IMR-90 (cell line): ENCODE results near the gene ATP2C2. TPM values are rescaled to one million over a fixed set of nuclear protein-coding genes. Genes with fewer than 3 reads are reported as not detected.

ENCODE experiments used
- ATAC-seq: fragments of 200-7000 bp; cut with Tn5 transposase; 2 replicates; pipeline ENCODE4 v1.9.1; 2020; ENCODE audit warnings: low read depth, mild to moderate bottlenecking, moderate library complexity
- BruUV-seq: library from RNA; stranded (reverse); fragments of 400-500 nt; replicated peaks from 2 replicates; lab custom pipeline; 2021; lab: Mats Ljungman, UMichigan
- CTCF ChIA-PET: fragments of 300-600 bp; formaldehyde crosslinking; extraction: SDS; loops from one replicate; lab custom pipeline; 2021; ENCODE audit warnings: antibody characterized with exemption; lab: Yijun Ruan, JAX
- POLR2A ChIA-PET: fragments of 300-600 bp; sonication (Branson Sonifier 250); formaldehyde crosslinking; loops from one replicate; lab custom pipeline; 2022; ENCODE audit warnings: antibody characterized with exemption; ENCODE audit not compliant: unreplicated experiment; lab: Charles Lee
- DNase-seq: peaks from one replicate; pipeline ENCODE4 v3.0.0; 2013
- H2AFZ ChIP-seq: replicated peaks from 2 replicates; pipeline ENCODE3; 2013; ENCODE audit warnings: low read length, mild to moderate bottlenecking; ENCODE audit not compliant: poor library complexity
- H2AK5ac ChIP-seq: 2 replicates; pipeline ENCODE4 v1.6.1; 2013; ENCODE audit warnings: low read depth, low read length, inconsistent platforms
- H2AK9ac ChIP-seq: replicated peaks from 2 replicates; pipeline ENCODE3; 2013; ENCODE audit warnings: mild to moderate bottlenecking, low read depth, low read length, moderate library complexity; ENCODE audit not compliant: poor library complexity
- H2BK120ac ChIP-seq: 2 replicates; pipeline ENCODE4 v1.6.1; 2013; ENCODE audit warnings: low read depth, low read length, inconsistent platforms
- H2BK15ac ChIP-seq: 3 replicates; pipeline ENCODE4 v1.6.1; 2013; ENCODE audit warnings: low read depth, low read length, inconsistent platforms
- H2BK20ac ChIP-seq: 2 replicates; pipeline ENCODE4 v1.6.1; 2013; ENCODE audit warnings: low read depth, mild to moderate bottlenecking, inconsistent platforms, low read length, moderate library complexity
- H2BK5ac ChIP-seq: 2 replicates; pipeline ENCODE4 v1.6.1; 2013; ENCODE audit warnings: mild to moderate bottlenecking, low read depth, low read length, inconsistent platforms; ENCODE audit not compliant: poor library complexity, severe bottlenecking
- H3K14ac ChIP-seq: replicated peaks from 2 replicates; pipeline ENCODE4 v1.6.1; 2013; ENCODE audit warnings: low read depth, low read length, inconsistent platforms
- H3K18ac ChIP-seq: 2 replicates; pipeline ENCODE4 v1.6.1; 2013; ENCODE audit warnings: low read depth, low read length, control low read depth
- H3K23ac ChIP-seq: 2 replicates; pipeline ENCODE4 v1.6.1; 2013; ENCODE audit warnings: low read depth, low read length, inconsistent platforms
- H3K27ac ChIP-seq: 2 replicates; pipeline ENCODE4 v1.5.1; 2013; ENCODE audit warnings: mild to moderate bottlenecking, control low read depth, low read length; ENCODE audit not compliant: insufficient read depth
- H3K27me3 ChIP-seq: 2 replicates; pipeline ENCODE4 v1.6.1; 2013; ENCODE audit warnings: low read length; ENCODE audit not compliant: control insufficient read depth, insufficient read depth
- H3K36me3 ChIP-seq: 2 replicates; pipeline ENCODE4 v1.6.1; 2013; ENCODE audit warnings: low read length, mixed read lengths; ENCODE audit not compliant: control insufficient read depth, insufficient read depth
- H3K4ac ChIP-seq: 2 replicates; pipeline ENCODE4 v1.6.1; 2013; ENCODE audit warnings: low read depth, low read length, inconsistent platforms
- H3K4me1 ChIP-seq: 2 replicates; pipeline ENCODE4 v1.6.1; 2013; ENCODE audit warnings: low read length, mixed read lengths; ENCODE audit not compliant: control insufficient read depth, insufficient read depth
- H3K4me2 ChIP-seq: 2 replicates; pipeline ENCODE4 v1.6.1; 2013; ENCODE audit warnings: low read depth, mild to moderate bottlenecking, control low read depth, low read length, moderate library complexity
- H3K4me3 ChIP-seq: 2 replicates; pipeline ENCODE4 v1.5.1; 2013; ENCODE audit warnings: low read depth, mild to moderate bottlenecking, control low read depth, low read length, moderate library complexity; ENCODE audit not compliant: insufficient read depth
- H3K56ac ChIP-seq: 2 replicates; pipeline ENCODE4 v1.6.1; 2013; ENCODE audit warnings: low read length, inconsistent platforms; ENCODE audit not compliant: insufficient read depth; ENCODE audit errors: extremely low read depth
- H3K79me1 ChIP-seq, 2 experiments: 2 replicates each; pipeline ENCODE4 v1.6.1; 2013; ENCODE audit warnings: low read length in 2 of 2, inconsistent platforms in 1 of 2, low read depth in 1 of 2
- H3K9ac ChIP-seq: 2 replicates; pipeline ENCODE4 v1.6.1; 2013; ENCODE audit warnings: low read depth, low read length, control low read depth
- H3K9me1 ChIP-seq: 2 replicates; pipeline ENCODE4 v1.6.1; 2013; ENCODE audit warnings: low read length, inconsistent platforms; ENCODE audit not compliant: insufficient read depth
- H3K9me3 ChIP-seq: 2 replicates; pipeline ENCODE4 v1.6.1; 2013; ENCODE audit warnings: low read length; ENCODE audit not compliant: control insufficient read depth, insufficient read depth
- H4K20me1 ChIP-seq: 2 replicates; pipeline ENCODE4 v1.6.1; 2013; ENCODE audit warnings: low read length, inconsistent platforms; ENCODE audit not compliant: insufficient read depth
- H4K5ac ChIP-seq: 2 replicates; pipeline ENCODE4 v1.6.1; 2013; ENCODE audit warnings: mild to moderate bottlenecking, low read depth, low read length, control low read depth
- H4K8ac ChIP-seq, 2 experiments: 2 replicates each; pipeline ENCODE4 v1.6.1; 2013; ENCODE audit warnings: low read depth in 2 of 2, low read length in 2 of 2, control low read depth in 1 of 2, inconsistent platforms in 1 of 2
- H4K91ac ChIP-seq: 2 replicates; pipeline ENCODE4 v1.6.1; 2013; ENCODE audit warnings: low read depth, low read length, inconsistent platforms; ENCODE audit not compliant: insufficient read depth
- BHLHE40 ChIP-seq: fragments of 150-350 bp; IDR thresholded peaks from 2 replicates; pipeline ENCODE4 v1.6.1; 2016; ENCODE audit warnings: mild to moderate bottlenecking, low read depth, low read length
- NFE2L2 ChIP-seq: fragments of 150-350 bp; IDR thresholded peaks from 2 replicates; pipeline ENCODE4 v1.6.1; 2016; ENCODE audit warnings: low read depth, mild to moderate bottlenecking, low read length
- RAD21 ChIP-seq: IDR thresholded peaks from 2 replicates; pipeline ENCODE4 v1.6.1; 2012; ENCODE audit warnings: low read length, improper control_type of control experiment
- RCOR1 ChIP-seq: IDR thresholded peaks from 2 replicates; pipeline ENCODE4 v1.6.1; 2012; ENCODE audit warnings: mild to moderate bottlenecking, low read length, improper control_type of control experiment; ENCODE audit not compliant: insufficient replicate concordance
- RFX5 ChIP-seq: IDR thresholded peaks from 2 replicates; pipeline ENCODE4 v1.8.0; 2012; ENCODE audit warnings: low read depth, mild to moderate bottlenecking, low read length, moderate library complexity
- WGBS, 2 experiments: methylation state at CpG; one replicate each; pipeline versions ENCODE4 v1.1.5 to v1.1.7; 2013; ENCODE audit warnings: missing lambda C conversion rate in 2 of 2; ENCODE audit not compliant: insufficient read length in 1 of 2; ENCODE audit errors: extremely low coverage in 2 of 2; 5-methylcytosine and 5-hydroxymethylcytosine counted together
- dilution Hi-C: fragments of 300-500 bp; cut with HindIII; formaldehyde crosslinking; loops from one replicate; pipeline ENCODE4 v1.14.3; 2018; ENCODE audit warnings: low sequenced_read_pairs; ENCODE audit not compliant: unreplicated experiment
- in situ Hi-C: fragments of 300-500 bp; cut with MboI; formaldehyde crosslinking; loops from 3 replicates; pipeline ENCODE4 v1.14.3; 2019; ENCODE audit warnings: low sequenced_read_pairs, inconsistent platforms, mixed read lengths
- intact Hi-C: fragments of 100-400 bp; cut with micrococcal nuclease; formaldehyde crosslinking; loops from 2 replicates; pipeline ENCODE4 v1.10.0; 2022
- polyA plus RNA-seq, 3 experiments: library from polyadenylated mRNA; depleted of rRNA; stranded (reverse); fragments of >200 nt; gene quantifications; 2 replicates each; pipeline ENCODE4 v1.2.3, GENCODE V29; 2012; ENCODE audit warnings: low replicate concordance in 1 of 3
- total RNA-seq: library from RNA; depleted of rRNA; stranded (reverse); fragments of >200 nt; gene quantifications from 2 replicates; pipeline ENCODE4 v1.2.3, GENCODE V29; 2012

ATP2C2 gene
- total and polyA plus RNA-seq, 2 of the 4 experiments (the other 2 are of a cell fraction), result not detected

GRCh38 chr16:84442416-84443145 lies 74.2 kb downstream of the ATP2C2 start:
- ATAC-seq, result no peak
- dilution Hi-C loops, result no loop called here
- 73% methylated on average over 7 of the region's 19 CpGs; no CpG with 5 or more reads in 1 of the 2 experiments for WGBS, 2 experiments

More at GRCh38 chr16:84442416-84443145, 74.2 kb downstream of the ATP2C2 start:
- H3K4me1 ChIP-seq, result no peaks in the 10 kb centered on the region
- no peaks in the 10 kb centered on the region; the same call in 1 of the 2 replicates for H3K9me3 ChIP-seq
- POLR2A ChIA-PET, result no interaction called here
- no peak overlapping the region for H3K4me2 ChIP-seq
- H3K56ac ChIP-seq, result no peak overlapping the region
- H3K4me3 ChIP-seq, result no peak overlapping the region
- no peak overlapping the region for H2BK15ac ChIP-seq
- TF ChIP-seq NFE2L2 (no peak), BHLHE40 (no peak), RCOR1 (no peak), RFX5 (no peak), RAD21 (no peak)
- no peak overlapping the region for H3K27ac ChIP-seq
- H3K14ac ChIP-seq, result no peak overlapping the region
- no peak overlapping the region for H4K5ac ChIP-seq
- no peak overlapping the region for H4K8ac ChIP-seq
- H2BK5ac ChIP-seq, result no peak overlapping the region
- H4K91ac ChIP-seq, result no peak overlapping the region
- intact Hi-C loops (no loop called here), in situ Hi-C loops (no loop called here)
- no peak overlapping the region for H2AFZ ChIP-seq
- no peak overlapping the region for H2BK20ac ChIP-seq
- H3K27me3 ChIP-seq, result peaks cover 34% of the 10 kb centered on the region
- no TSS peak for BruUV-seq
- CTCF ChIA-PET, result no interaction called here
- H3K4ac ChIP-seq, result no peak overlapping the region
- no peak overlapping the region for H2BK120ac ChIP-seq
- no peak overlapping the region for H3K23ac ChIP-seq
- H4K20me1 ChIP-seq, result peaks cover 2% of the 10 kb centered on the region
- H3K9ac ChIP-seq, result no peak overlapping the region
- H3K18ac ChIP-seq, result no peak overlapping the region
- no peak overlapping the region for H2AK9ac ChIP-seq
- no peaks in the 10 kb centered on the region for H3K9me1 ChIP-seq
- no peak overlapping the region for H2AK5ac ChIP-seq
- DNase-seq, result no peak
- H3K36me3 ChIP-seq, result no peaks in the 10 kb centered on the region
- H3K79me1 ChIP-seq, result no peaks in the 10 kb centered on the region
